GM19328 (cell line): Measurements from ENCODE around the gene KRTAP5-1.

Experiments
- ATAC-seq: cut with Tn5 transposase; IDR thresholded peaks from one replicate; pipeline ENCODE4 v1.9.1; 2021; ENCODE audit warnings: mild to moderate bottlenecking, moderate library complexity; ENCODE audit not compliant: unreplicated experiment

KRTAP5-1 gene

DNA sequence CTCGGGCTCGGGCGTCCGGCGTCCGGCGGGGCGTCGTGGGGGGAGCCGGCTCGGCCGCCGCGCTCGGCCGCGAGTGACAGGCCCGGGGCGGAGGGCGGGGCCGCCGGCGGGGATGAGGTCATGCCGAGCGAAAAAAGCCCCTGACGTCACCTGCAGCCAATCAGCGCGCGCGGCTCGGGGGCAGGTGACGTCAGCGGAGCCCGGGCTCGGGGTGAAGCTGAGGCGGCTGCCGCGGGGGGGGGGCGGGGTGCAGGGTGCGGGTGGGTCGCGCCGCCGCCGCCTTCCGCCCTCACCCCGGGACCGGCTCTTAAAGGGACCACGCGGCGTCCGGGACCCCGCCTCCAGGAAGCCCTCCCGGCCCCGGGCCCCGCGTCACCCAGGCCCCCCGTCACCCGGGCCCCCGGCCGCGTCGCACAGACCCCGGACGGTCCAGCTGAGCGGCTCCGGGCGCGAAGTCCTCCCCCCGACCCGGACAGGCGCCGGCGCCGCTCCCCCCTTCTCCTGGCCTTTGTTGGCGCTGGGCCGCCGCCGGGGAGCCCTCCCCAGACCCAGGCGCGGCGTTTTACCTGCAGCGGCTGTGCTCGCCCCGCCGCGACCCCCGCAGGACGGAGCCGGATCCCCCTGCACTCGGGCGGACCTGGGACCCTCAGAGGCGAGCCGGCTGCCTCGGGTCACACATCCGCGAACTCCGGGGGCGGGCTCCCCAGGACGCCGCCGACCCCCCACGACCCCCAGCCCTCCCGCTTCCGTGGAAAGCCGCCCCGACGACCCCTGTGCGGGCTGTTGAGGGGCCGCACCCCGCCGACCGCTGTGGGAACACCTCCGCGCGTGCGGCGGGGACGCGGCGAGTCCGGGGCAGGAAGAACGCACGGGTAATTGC is 12.6 kb downstream of the KRTAP5-1 start, which contains the start of gene DUSP8:
TSS of gene DUSP8 (minus strand) at position 75 of the 880 bp plus-strand sequence. CDS start 6,445 bp downstream, outside the sequence.
- no peak for ATAC-seq

DNA sequence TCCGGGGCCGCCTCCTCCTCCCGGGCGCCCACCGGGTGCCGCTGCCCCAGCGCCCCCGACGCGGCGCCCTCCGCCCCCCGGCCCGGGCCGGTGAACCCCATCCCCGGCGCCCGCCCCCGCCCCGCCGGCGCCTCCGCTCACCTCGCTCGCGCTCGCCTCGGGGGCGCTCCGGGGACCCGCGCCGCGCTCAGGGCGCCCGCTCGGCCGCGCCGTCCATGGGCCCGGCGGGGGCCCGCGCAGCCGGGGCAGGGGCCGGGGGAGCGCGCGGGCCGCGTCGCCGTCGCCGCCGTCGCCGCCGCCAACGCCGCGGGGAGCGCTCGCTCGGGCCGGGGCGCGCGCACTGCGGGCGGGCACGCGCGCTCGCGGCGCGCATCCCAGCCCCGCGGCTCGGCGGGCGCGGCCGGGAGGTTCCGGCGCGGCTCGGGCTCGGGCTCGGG is 13.3 kb downstream of the KRTAP5-1 start:
- no peak for ATAC-seq

DNA sequence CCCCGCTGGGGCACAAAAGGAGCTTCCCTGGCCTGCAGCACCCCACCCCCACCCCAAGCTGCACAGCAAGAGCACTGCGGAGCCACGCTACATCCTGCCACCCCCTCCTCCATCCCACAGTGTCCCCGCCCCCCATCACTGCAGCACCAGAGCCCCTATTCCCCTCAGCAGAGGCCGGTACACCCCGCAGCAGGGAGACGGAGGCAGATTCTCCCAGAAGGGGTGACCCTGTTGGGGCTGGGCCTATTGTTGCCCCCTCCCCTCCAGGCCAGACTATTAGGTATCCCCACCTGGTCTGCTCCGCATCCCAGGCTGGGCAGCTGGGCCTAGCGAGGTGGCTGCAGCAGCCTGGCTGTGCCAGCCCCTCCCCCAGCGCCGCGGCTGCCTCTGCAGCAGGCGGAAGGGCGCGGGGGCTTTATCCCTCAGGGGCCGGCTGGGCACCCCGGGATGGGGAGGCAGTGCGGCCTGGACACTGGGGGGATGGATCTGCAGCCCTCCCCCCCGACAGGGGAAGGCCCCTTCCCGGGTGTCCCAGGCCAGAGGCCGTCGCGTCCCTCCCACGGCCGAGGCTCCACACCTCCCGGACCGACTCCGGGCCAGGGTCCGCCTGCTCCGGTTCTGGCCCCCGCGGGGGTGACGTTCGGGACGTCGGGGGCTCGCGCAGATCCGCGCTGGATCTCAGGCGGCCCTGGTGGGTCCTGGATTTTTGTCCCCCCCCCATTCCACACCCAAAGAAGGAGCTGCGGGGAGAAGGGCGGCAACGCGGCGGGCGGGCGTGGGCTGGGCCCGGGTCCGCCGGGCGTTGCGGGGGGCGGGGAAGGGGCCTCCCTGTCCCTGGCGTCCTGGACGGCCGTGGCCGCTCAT is 14.0 kb downstream of the KRTAP5-1 start:
- no peak for ATAC-seq

DNA sequence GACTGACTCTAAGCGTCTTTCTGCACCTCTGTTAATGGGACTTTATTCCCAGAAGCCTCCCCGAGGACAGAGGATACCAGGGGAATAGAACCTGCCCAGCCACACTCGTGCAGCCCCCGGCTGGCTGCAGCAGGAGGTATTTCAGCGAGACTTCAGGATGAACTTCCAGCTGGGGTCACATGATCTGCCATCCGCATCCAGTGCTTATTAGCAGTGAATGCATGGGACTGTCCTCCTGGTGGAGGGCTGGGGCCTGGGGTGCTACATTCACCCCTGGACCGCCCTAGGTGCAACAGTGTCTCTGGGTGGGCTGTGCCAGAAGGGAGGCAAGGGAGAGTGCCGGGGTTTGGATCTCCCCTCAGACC is 14.6 kb downstream of the KRTAP5-1 start:
- ATAC-seq = no peak

DNA sequence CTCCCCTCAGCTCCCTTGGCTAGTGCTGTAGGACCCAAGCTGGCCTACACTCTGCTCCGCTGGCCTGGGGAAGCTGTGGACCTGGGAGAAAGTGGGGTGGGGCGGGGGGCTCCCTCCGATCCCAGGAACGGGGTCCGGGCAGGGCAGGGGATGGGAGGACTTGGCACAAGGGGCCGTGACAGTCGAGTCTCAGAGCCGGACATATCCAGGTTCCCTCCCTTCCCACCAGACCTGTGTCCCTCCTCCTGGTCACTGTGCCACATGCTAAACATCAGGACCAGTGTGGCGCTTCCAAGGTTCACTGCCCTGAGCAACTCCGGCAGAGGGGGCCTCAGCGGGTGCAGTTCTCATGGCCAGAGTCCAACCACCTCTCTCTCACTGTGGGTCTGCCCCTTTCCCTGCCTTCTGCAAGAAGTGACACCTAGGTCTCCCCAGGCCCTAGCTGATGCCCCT is 15.1 kb downstream of the KRTAP5-1 start:
- no peak for ATAC-seq

DNA sequence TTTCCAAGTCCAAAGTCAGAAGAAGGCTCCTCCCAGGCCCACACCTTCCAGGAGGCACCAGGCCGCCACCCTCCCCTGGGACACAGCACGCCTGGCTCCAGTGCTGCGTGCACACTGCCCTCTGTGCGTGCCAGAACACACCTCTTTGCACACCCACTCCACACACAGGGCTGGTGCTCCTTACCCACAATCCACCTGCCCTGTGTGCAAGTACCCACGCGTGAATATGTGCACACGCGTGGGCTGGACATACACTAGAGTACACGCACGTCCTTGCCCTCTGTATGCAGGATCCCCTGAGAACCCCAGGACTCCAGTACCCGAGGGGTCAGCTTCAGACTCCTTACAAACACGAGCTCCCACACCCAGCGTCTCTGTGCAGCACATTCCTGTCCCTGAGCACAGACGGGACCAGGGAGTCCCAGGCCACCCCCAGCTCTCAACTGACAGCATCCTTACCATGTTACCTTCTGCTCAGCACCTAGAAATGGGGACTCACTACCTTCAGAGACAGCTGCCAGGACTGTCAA is 15.8 kb downstream of the KRTAP5-1 start:
- no peak for ATAC-seq

DNA sequence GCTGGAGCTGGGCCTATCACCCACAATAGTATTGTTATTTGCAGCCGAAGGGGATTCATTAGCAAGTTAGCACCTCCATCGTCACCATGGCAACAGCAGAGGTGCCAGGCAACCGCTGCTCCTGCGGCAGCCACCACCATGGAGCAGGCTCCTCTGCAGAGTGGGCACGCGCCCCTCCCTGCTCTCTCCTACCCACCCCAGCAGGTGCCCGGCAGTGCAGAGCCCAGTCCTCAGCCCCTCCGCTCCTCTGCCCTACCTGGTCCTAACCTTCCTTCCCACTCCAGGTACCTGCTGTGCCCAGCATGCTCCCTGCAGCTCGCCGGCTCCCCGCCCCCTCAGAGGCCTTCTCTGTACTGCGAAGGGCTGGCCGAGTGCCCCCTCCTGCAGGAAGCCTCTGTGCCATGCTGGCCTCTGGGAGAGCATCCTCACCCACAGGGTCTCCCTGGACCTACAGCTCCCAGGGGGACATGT is 16.6 kb downstream of the KRTAP5-1 start:
- no peak for ATAC-seq

DNA sequence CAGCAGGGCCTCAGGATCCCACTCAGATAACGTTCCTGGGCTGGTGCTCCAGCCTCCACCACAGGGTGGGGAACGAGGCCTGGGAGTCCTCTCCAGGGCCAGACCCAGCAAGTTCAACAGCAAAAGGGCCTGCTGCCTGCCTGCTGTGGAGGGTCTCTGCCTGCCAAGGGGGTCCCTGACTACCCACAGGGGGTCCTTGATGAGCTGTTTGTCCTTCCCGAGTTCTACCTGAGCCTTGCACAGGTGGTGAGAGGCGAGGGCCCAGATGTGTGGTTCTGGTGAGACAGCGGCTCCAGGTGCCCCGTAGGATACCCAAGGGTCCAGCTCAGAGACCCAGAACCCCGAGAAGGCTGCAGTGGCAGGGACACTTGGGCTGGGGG is 17.4 kb downstream of the KRTAP5-1 start:
- no peak for ATAC-seq

DNA sequence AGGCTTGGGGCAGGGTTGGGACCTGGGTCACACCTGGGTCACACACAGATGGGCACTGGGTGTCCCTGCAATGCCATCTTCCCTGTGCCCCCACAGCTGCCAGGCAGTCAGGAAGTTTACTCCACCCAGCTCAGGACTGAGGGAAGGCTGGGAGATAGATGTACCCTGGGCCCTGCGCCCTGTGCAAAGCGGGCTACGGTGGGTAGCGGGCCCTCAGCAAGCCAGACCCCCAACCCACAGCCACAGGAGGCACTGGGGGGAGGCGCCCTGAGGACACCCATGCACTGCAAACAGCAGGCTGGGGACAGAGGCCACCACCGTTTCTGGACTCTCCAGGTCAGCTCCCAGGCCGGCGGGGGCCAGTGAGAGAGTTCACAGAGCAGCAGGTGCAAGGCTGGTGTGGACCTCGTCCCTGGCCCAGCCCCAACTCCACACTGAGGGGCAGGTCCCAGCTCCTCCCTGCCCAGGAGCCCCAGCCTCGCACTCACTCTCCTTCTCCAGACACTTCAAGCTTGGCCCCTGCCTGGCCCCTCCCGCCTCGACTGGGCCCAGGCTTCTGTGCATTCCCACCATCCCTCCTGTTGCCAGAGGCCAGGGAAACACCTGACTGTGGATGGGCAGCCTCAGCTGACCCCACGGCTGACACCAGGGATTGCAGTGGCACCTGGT is 17.9 kb downstream of the KRTAP5-1 start:
- no peak for ATAC-seq

DNA sequence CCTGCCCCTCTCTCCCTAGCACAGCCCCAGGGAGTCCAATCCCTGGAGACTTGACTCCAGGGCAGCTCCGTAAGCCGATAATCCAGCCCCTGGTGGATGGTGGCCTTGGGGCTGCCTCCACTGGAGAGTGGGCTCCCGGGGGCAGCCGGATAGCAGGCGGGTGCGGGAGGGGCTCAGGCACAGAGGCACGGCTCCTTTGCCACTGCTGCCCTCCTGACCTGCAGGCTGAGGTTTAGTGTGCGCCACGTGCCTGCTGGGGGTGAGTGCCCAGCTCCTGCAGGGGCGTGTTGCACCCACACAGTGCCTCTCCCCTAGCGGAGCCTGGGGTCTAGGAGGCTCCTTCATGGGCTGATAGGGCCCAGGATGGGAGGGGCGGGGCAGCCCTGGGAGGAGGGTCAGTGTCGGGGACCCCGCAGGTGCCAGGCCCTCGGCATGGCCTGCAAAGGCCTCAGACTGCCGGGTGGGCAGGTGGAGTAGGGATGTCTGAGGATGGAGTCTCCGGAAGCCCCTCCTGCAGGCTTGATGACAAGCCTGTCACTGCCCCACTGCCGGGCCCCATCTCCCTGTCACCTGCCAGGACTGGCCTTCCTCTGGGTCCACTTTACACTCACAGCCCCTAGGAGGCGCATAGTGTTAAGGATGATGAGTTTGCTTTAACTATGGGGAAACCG is 18.6 kb downstream of the KRTAP5-1 start:
- ATAC-seq = no peak

DNA sequence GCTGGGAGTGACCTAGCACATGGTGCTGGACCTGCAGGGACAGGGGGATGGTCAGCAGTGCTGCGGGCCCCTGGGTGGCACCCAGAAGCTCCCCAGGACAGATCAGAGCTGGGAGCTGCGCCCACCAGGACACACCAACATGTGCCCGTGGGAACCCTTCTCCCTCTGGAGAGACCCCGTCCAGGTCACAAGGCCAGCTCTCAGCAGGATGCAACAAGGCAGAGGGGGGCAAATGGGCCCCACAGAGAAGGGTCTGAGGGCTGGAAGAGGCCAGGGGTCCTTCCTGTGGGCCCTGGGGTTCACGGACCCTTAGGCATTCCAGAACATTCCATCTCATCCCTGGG is 19.2 kb downstream of the KRTAP5-1 start:
- no peak for ATAC-seq

DNA sequence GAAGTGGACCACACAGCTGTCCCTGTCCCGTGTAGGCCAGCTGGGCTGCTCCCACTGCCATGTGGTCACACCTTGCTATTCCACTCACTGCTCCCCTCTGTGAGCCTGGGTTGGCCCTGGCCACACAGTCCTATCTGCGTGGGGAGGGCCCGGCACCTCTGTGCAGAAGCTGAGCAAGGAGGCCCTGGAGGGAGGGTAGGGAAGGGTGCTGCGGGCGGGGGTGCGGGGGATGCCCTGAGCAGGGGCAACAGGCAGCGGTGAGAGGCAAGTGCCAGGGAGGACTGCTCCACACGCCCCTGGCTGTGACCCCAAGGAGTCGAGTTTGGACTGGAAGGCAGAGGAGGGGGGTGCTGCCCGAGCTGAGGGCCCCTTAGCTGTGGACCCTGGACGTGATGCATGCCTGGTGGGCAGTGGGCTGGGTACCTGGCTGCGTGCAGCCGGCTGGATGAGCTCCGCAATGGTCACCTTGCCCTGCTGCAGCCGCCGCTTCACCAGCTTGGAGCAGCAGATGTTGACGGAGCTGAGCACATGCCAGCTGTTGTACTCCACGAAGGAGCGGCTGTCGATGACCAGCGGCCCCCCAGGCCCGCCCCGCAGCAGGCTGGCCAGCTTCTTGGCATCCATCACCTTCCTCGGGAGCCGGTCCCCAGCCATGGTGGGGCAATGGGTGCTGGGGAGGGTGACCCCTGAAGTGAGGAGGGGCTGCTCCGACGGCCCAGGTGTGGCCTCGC is 19.7 kb downstream of the KRTAP5-1 start:
- ATAC-seq = no peak

DNA sequence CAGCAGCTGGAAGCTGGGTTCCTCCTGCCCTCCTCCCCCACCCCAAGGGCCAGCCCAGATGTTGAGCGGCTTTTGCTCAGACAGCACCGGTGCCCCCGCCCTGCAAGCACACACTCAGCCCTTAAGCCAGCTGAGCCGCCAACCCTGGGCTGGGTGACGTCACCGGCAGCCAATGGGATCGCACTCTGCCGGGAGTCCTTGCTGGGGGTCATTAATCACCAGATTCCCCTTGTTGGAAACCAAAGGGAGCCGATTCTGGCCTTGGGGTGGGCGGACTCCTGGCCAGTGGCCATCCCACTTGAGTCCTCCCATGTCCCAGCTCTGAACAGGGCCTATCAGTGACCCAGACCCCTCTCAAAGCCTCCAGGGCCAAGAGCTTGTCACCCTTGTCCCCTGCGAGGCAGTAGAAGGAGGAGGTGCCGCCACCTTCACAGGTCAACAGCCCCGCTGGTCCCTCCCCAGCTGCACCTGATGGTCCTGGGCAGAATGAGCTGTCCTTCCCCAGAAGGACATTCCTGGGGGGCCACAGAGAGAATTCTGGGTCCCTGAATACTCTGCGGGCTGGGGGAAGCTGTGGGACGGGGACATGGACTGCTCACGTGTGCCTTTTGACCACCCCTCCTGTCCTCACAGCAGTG is 20.4 kb downstream of the KRTAP5-1 start:
- no peak for ATAC-seq

DNA sequence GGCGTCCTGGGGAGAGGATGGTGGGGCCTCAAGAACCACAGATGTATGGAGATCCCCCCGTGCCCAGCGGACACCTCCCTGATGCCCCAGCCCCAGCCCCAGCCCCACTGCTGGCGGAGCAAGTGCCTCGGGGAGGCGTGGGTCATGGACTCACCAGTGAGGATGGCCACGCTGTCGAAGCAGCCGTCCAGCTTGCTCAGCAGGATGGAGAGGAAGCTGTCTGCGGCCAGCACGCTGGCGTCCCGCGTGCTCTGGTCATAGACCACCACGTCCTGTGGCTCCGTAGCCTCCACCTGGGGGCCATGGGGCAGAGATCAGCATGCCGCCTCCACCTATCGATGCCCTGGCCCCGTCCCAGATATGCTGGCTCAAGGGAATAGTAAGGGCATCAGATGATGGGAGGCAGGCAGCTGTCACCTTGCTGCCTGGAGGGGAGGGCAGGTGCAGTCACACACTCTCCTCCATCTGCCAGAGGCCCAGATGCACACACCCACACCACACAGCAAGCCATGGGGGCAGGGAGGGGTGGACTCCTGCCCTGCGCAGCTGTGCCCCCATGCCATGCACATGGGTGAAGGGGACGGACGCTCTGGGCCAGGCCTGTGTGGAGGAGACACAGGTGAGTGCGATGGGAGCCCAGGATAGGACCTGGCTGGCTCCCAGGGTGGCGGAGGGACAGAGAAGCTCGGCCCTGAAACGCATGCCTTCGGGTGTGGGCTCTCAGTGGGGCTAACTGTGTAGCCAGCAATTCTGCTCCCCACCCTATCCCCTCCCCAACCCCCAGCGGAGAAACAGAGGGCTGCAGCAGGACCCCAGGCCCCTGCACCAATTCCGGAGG is 21.2 kb downstream of the KRTAP5-1 start:
- ATAC-seq = no peak

DNA sequence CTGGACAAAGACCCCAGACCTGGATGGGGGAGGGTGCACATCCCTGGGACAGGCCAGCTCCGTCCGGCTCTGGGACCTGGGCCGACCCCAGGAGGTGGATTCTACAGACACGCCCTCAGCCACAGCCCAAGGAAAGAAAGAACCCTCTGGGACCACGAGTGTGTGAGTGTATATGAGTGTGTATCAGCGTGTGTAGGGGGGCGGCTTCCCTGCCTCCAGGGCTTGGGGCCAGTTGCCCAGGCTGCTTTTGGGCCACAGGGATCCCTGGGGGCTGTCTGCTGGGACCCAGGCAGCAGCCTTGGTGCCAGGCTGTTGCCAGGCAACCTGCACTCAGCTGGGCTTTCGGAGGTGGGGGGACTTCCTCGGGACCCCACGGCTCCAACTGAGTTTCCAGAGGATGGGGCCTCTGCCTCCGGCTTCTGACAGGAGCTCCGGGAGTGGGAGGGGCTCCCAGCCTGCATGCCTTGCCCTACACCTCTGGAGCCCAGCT is 21.9 kb downstream of the KRTAP5-1 start:
- ATAC-seq = no peak

DNA sequence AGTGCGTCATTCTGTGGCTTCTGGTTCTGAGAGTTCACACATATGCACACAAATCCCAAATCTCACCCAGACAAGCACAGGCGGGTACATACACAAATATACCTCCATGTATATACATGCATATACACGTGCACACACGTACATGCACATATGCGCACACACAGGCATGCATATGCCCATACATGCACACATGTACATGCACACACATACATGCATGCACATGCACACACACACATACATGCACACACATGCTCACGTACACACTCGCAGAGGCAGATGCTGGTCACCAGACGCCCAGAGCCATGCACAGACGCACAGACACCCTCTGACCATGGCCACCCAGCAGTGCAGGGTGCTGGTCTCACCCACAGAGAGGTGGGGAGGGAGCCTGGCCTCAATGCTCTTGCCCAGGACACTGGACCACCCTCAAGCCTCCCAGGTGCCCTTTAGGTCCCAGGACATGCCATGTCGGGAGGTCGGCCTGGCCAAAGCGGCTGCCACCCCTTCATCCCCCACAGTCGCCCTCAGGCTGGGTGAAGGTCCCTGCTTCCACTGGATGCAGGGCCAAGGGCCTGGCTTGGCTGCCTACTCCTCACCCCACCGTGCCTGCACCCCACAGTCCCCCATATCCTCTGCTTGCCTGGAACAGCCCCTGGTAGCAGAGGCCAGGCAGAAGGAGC is 22.5 kb downstream of the KRTAP5-1 start:
- ATAC-seq = no peak

DNA sequence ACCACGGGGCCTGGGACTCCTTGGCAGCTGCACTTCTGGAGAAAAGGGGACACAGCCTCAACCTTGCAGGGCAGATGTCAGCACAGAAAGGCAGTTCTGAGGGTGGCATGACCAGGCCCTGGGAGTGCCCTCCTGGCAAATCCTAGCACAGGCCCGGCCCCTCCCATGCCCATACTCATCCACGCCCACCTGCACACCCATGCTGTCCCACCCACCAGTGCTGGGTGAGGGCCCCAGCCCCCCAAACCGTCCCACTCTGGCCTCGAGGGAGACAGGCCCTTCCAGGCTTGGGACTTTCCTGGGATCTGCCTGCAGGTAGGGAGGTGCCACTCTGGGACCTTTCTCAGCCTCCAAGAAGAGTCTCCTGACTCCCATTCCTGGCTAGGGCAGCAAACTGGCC is 23.1 kb downstream of the KRTAP5-1 start:
- ATAC-seq = no peak

DNA sequence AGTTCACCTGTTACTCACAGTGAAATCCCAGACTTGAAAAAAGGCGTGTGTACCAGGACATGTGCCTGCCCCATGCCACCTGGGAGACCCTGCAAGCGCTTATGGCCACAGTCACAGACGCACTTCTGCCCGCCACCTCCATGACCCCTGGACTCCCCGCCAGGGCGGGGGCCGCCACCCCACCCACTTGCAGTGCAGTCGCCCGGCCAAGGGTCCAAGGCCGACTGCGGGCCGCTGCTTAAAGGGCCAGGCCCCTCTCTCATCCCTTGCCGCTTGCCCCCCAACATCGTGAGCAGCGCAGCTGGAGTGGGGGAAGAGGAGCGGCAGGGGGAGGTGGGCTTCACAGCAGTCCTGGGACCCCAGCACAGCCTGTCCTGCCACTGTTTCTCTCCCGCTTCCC is 23.8 kb downstream of the KRTAP5-1 start:
- no peak for ATAC-seq
